H1 (cell line): ENCODE data around the gene CDCP1. TPM values are rescaled to one million over a fixed set of nuclear protein-coding genes. Genes with fewer than 3 reads are reported as not detected.

Experiments
- CTCF ChIA-PET: fragments of 300-600 bp; sonication (Branson Sonifier 250); formaldehyde crosslinking; loops from one replicate; lab custom pipeline; 2021; ENCODE audit not compliant: partially characterized antibody; lab: Charles Lee
- POLR2A ChIA-PET: fragments of 300-600 bp; sonication (Branson Sonifier 250); formaldehyde crosslinking; loops from one replicate; lab custom pipeline; 2021; ENCODE audit warnings: inconsistent platforms; ENCODE audit not compliant: partially characterized antibody; lab: Charles Lee
- DNase-seq, 2 experiments: peaks; one replicate each; pipeline versions ENCODE4 v3.0.0 to v3.0.0-alpha.2; 2010 to 2022; ENCODE audit warnings: low spot score in 2 of 2, low read depth in 1 of 2, mixed read lengths in 1 of 2
- FAIRE-seq: peaks from 2 replicates; lab custom pipeline; 2011; peaks lifted over from hg19 to GRCh38; lab: Jason Lieb, UNC
- H2AFZ ChIP-seq: 2 replicates; pipeline ENCODE4 v1.8.1; 2012; ENCODE audit warnings: low read length, inconsistent platforms
- H2AK5ac ChIP-seq: 2 replicates; pipeline ENCODE4 v1.6.1; 2013; ENCODE audit warnings: low read depth, low read length
- H2BK120ac ChIP-seq: replicated peaks from 2 replicates; pipeline ENCODE3; 2013; ENCODE audit warnings: low read depth, low read length, inconsistent platforms
- H2BK12ac ChIP-seq: 2 replicates; pipeline ENCODE4 v1.6.1; 2013; ENCODE audit warnings: low read depth, low read length
- H2BK15ac ChIP-seq: 2 replicates; pipeline ENCODE4 v1.6.1; 2013; ENCODE audit warnings: low read length
- H2BK20ac ChIP-seq: 2 replicates; pipeline ENCODE4 v1.6.1; 2013; ENCODE audit warnings: low read length
- H2BK5ac ChIP-seq: 2 replicates; pipeline ENCODE4 v1.6.1; 2013; ENCODE audit warnings: low read depth, low read length
- H3K14ac ChIP-seq: 2 replicates; pipeline ENCODE4 v1.6.1; 2013; ENCODE audit warnings: inconsistent platforms; ENCODE audit not compliant: insufficient read length
- H3K18ac ChIP-seq: 2 replicates; pipeline ENCODE4 v1.6.1; 2013; ENCODE audit warnings: low read length; ENCODE audit errors: extremely low read depth
- H3K23ac ChIP-seq: 2 replicates; pipeline ENCODE4 v1.6.1; 2013; ENCODE audit warnings: inconsistent platforms; ENCODE audit not compliant: insufficient read length
- H3K23me2 ChIP-seq: 2 replicates; pipeline ENCODE4 v1.6.1; 2013; ENCODE audit warnings: low read depth, low read length
- H3K27ac ChIP-seq: 2 replicates; pipeline ENCODE4 v1.6.1; 2011; ENCODE audit warnings: low read depth, low read length, inconsistent platforms
- H3K27me3 ChIP-seq, 4 experiments: replicated peaks in 1 of 4; 1 replicate in 1 of 4; 2 replicates in 3 of 4; pipeline versions ENCODE4 v1.6.1 to v1.8.1; 2011 to 2013; ENCODE audit warnings: low read length in 3 of 4, mild to moderate bottlenecking in 3 of 4, inconsistent platforms in 2 of 4, mixed read lengths in 2 of 4, moderate library complexity in 1 of 4; ENCODE audit not compliant: control insufficient read depth in 3 of 4, insufficient read depth in 3 of 4; ENCODE audit errors: extremely low read depth in 1 of 4
- H3K36me3 ChIP-seq, 4 experiments: 2 replicates each; pipeline versions ENCODE4 v1.6.1 to v1.8.1; 2011 to 2013; ENCODE audit warnings: mild to moderate bottlenecking in 4 of 4, low read length in 3 of 4, moderate library complexity in 2 of 4, control low read depth in 1 of 4, inconsistent platforms in 1 of 4; ENCODE audit not compliant: insufficient read depth in 4 of 4, control insufficient read depth in 2 of 4
- H3K4ac ChIP-seq: replicated peaks from 2 replicates; pipeline ENCODE3; 2013; ENCODE audit warnings: low read length, low read depth, mixed read lengths, inconsistent platforms; ENCODE audit not compliant: insufficient read length
- H3K4me1 ChIP-seq, 4 experiments: replicated peaks in 1 of 4; 1 replicate in 1 of 4; 2 replicates in 3 of 4; pipeline versions ENCODE4 v1.6.1 to v1.8.1; 2011 to 2013; ENCODE audit warnings: low read length in 3 of 4, inconsistent platforms in 2 of 4, mixed read lengths in 1 of 4; ENCODE audit not compliant: insufficient read depth in 4 of 4, control insufficient read depth in 3 of 4
- H3K4me2 ChIP-seq, 2 experiments: 2 replicates each; pipeline versions ENCODE4 v1.6.1 to v1.8.1; 2011 to 2013; ENCODE audit warnings: low read depth in 2 of 2, low read length in 2 of 2, control low read depth in 1 of 2, inconsistent platforms in 1 of 2, mild to moderate bottlenecking in 1 of 2; ENCODE audit not compliant: insufficient read depth in 1 of 2
- H3K4me3 ChIP-seq, 4 experiments: fragments of 200-600, 300-600 bp in 1 of 4; sonication (generic), shearing (Covaris generic), sonication (Bioruptor Twin) in 1 of 4; 2 replicates each; pipeline versions ENCODE4 v1.5.1 to v1.8.1; 2011 to 2016; ENCODE audit warnings: low read length in 4 of 4, low read depth in 3 of 4, control low read depth in 2 of 4, inconsistent platforms in 2 of 4, mild to moderate bottlenecking in 2 of 4, mixed read lengths in 1 of 4, moderate library complexity in 1 of 4; ENCODE audit not compliant: insufficient read depth in 2 of 4; ENCODE audit errors: extremely low read depth in 1 of 4
- H3K56ac ChIP-seq: replicated peaks from 2 replicates; pipeline ENCODE3; 2013; ENCODE audit warnings: low read depth, mild to moderate bottlenecking, mixed read lengths, low read length, inconsistent platforms; ENCODE audit not compliant: insufficient read length
- H3K79me1 ChIP-seq: 2 replicates; pipeline ENCODE4 v1.6.1; 2013; ENCODE audit warnings: low read depth, low read length, control low read depth
- H3K79me2 ChIP-seq, 2 experiments: 2 replicates each; pipeline versions ENCODE4 v1.6.1 to v1.8.1; 2012 to 2013; ENCODE audit warnings: low read length in 2 of 2, mild to moderate bottlenecking in 2 of 2, inconsistent platforms in 1 of 2; ENCODE audit not compliant: insufficient read depth in 2 of 2, control insufficient read depth in 1 of 2
- H3K9ac ChIP-seq, 4 experiments: replicated peaks in 1 of 4; 1 replicate in 1 of 4; 2 replicates in 3 of 4; pipeline versions ENCODE4 v1.6.1 to v1.8.1; 2011 to 2013; ENCODE audit warnings: low read depth in 3 of 4, low read length in 3 of 4, control low read depth in 2 of 4, mild to moderate bottlenecking in 2 of 4, moderate library complexity in 2 of 4, inconsistent platforms in 1 of 4; ENCODE audit errors: extremely low read depth in 1 of 4
- H3K9me3 ChIP-seq, 2 experiments: 2 replicates each; pipeline versions ENCODE4 v1.6.1 to v1.8.1; 2012 to 2013; ENCODE audit warnings: mild to moderate bottlenecking in 2 of 2, moderate library complexity in 2 of 2, control low read depth in 1 of 2, inconsistent platforms in 1 of 2, low read depth in 1 of 2, low read length in 1 of 2, mixed read lengths in 1 of 2; ENCODE audit not compliant: insufficient read depth in 2 of 2
- H4K20me1 ChIP-seq, 2 experiments: replicated peaks in 1 of 2; 2 replicates each; pipeline versions ENCODE3 to v1.8.1; 2011 to 2013; ENCODE audit warnings: inconsistent platforms in 2 of 2, low read length in 2 of 2, mild to moderate bottlenecking in 1 of 2; ENCODE audit not compliant: insufficient read depth in 2 of 2, control insufficient read depth in 1 of 2
- H4K5ac ChIP-seq: 2 replicates; pipeline ENCODE4 v1.6.1; 2013; ENCODE audit warnings: low read length, low read depth, mixed read lengths, inconsistent platforms; ENCODE audit not compliant: insufficient read length
- H4K8ac ChIP-seq: 2 replicates; pipeline ENCODE4 v1.8.0; 2013; ENCODE audit warnings: mild to moderate bottlenecking, moderate library complexity, low read length, inconsistent platforms; ENCODE audit not compliant: insufficient read depth; ENCODE audit errors: extremely low read depth
- H4K91ac ChIP-seq: replicated peaks from 2 replicates; pipeline ENCODE3; 2013; ENCODE audit warnings: low read length, mixed read lengths, inconsistent platforms; ENCODE audit not compliant: insufficient read length
- EGR1 ChIP-seq: IDR thresholded peaks from 2 replicates; pipeline ENCODE4 v1.6.1; 2011; ENCODE audit warnings: low read depth, low read length, borderline replicate concordance
- KDM4A ChIP-seq: IDR thresholded peaks from one replicate; pipeline ENCODE4 v1.7.1; 2012; ENCODE audit warnings: low read depth, mild to moderate bottlenecking, moderate library complexity, low read length, inconsistent platforms; ENCODE audit not compliant: severe bottlenecking
- RAD21 ChIP-seq, 2 experiments: IDR thresholded peaks in 1 of 2; conservative IDR thresholded peaks in 1 of 2; 2 replicates each; pipeline ENCODE4 v1.6.1; 2011; ENCODE audit warnings: low read depth in 2 of 2, low read length in 2 of 2, improper control_type of control experiment in 1 of 2, inconsistent platforms in 1 of 2, mild to moderate bottlenecking in 1 of 2, moderate library complexity in 1 of 2
- SP4 ChIP-seq: IDR thresholded peaks from 2 replicates; pipeline ENCODE4 v1.6.1; 2012; ENCODE audit warnings: low read length, inconsistent platforms
- WGBS, 2 experiments: shearing (Covaris generic) in 1 of 2; methylation state at CpG; one replicate each; pipeline versions ENCODE4 v1.1.6 to v1.1.7; 2013 to 2015; ENCODE audit warnings: low lambda C conversion rate in 2 of 2, mixed read lengths in 2 of 2, inconsistent platforms in 1 of 2, low coverage in 1 of 2, missing lambda C conversion rate in 1 of 2; ENCODE audit not compliant: insufficient replicate concordance in 2 of 2, insufficient coverage in 1 of 2, insufficient read length in 1 of 2; ENCODE audit errors: extremely low coverage in 1 of 2, missing lambda C conversion rate in 1 of 2; 5-methylcytosine and 5-hydroxymethylcytosine counted together
- polyA plus RNA-seq, 7 experiments: library from polyadenylated mRNA; depleted of rRNA in 3 of 7; stranded (reverse) in 5 of 7; unstranded in 2 of 7; fragments of >200 nt in 5 of 7; fragments of 200-250 nt in 2 of 7; gene quantifications; 1 replicate in 5 of 7; 2 replicates in 1 of 7; 4 replicates in 1 of 7; pipeline versions ENCODE4 v1.2.1 to v1.2.3, GENCODE V29; 2011 to 2013; ENCODE audit warnings: missing spikeins in 2 of 7, mixed read lengths in 2 of 7
- total RNA-seq: library from RNA; stranded (reverse); fragmentation: NEBNext Ultra II Directional; extraction: Animal tissue kit (Norgen Biotek cat#: 25700); gene quantifications from 2 replicates; pipeline ENCODE4 v1.2.1, GENCODE V29; 2021

The CDCP1 gene
- total and polyA plus RNA-seq, 2 of the 8 experiments (the other 6 are each of a cell fraction or from before 2014, with no cell fraction given), result 10.0 to 23.3 TPM

DNA sequence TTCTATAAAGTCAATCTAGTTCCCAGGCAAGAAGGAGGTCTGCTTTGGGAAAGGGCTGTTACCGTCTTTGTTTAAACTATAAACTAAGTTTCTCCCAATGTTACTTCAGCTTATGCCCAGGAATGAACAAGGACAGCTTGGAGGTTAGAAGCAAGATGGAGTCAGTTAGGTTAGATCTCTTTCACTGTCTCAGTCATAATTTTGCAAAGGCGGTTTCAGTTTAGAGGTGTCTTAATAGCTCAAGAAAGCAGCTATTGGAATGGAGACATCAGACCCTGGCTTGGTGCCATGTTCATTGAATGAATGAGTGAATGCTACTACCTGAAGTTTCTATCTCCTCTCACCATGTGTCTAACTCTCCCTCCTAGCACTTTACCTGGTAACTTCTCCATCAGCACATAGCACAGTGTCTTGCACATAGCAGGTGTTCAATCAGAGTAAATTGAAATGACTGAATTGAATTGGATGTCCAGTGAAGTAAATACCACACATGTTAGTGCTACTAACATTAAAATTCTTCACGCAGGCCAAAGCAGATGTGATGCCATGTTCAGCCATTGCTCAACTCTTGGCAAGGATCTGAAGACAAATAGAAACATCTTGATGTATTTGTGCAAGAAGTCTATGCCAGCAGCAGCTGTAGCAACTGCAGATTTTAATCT is 91.9 kb downstream of the CDCP1 start:
- no peaks in the 10 kb centered on the region for H3K79me2 ChIP-seq
- FAIRE-seq (no peak), DNase-seq (no peak)
- H4K91ac ChIP-seq, result no peak overlapping the region
- H3K23me2 ChIP-seq, result no peaks in the 10 kb centered on the region
- peaks cover 10 to 38% (median 35%) of the 10 kb centered on the region in 4 experiments for H3K27me3 ChIP-seq
- H3K4ac ChIP-seq, result no peak overlapping the region
- no peak overlapping the region for H2BK12ac ChIP-seq
- H3K79me1 ChIP-seq, result no peaks in the 10 kb centered on the region
- no peak overlapping the region for H3K23ac ChIP-seq
- H3K14ac ChIP-seq, result no peak overlapping the region
- ChIA-PET CTCF (interaction anchor here (0.6 to 14.6 kb wide), 8 partner anchors 13 to 521 kb away, joined by 3 to 263 read pairs (median 4); no protein-coding TSS in a partner anchor), POLR2A (no interaction called here)
- no peak overlapping the region for H3K56ac ChIP-seq
- H2BK120ac ChIP-seq, result no peak overlapping the region
- H2BK5ac ChIP-seq, result no peak overlapping the region
- H3K4me3 ChIP-seq, result no peak overlapping the region
- H2BK20ac ChIP-seq, result no peak overlapping the region
- H3K9ac ChIP-seq, result no peak overlapping the region
- H3K36me3 ChIP-seq, result no peaks in the 10 kb centered on the region
- H4K20me1 ChIP-seq, result peaks cover 0 to 2% of the 10 kb centered on the region in 2 experiments
- H2AK5ac ChIP-seq, result no peak overlapping the region
- no peak overlapping the region for H2AFZ ChIP-seq
- no peak overlapping the region for H3K27ac ChIP-seq
- H3K18ac ChIP-seq, result no peak overlapping the region
- H3K4me1 ChIP-seq, result peaks cover 0 to 2% (median 1%) of the 10 kb centered on the region in 4 experiments; a peak in 4 of 7 replicates
- 86% methylated on average over 3 of the region's 3 CpGs; no CpG with 5 or more reads in 1 of the 2 experiments for WGBS, 2 experiments
- no peak overlapping the region for H4K5ac ChIP-seq
- no peak overlapping the region for H4K8ac ChIP-seq
- H3K9me3 ChIP-seq, result no peaks in the 10 kb centered on the region
- TF ChIP-seq KDM4A (no peak), EGR1 (no peak), RAD21 (IDR thresholded peaks at IDR 0.05 in 1 of 2, conservative IDR thresholded peaks at IDR 0.05 in 1 of 2; ENCODE audit: low read depth in 2 of 2, low read length in 2 of 2) (no peak), SP4 (no peak)
- H3K4me2 ChIP-seq, result no peak overlapping the region
- no peak overlapping the region for H2BK15ac ChIP-seq
